Stimulated activated CD8-positive, alpha-beta memory T cell treated with anti-CD3 and anti-CD28 coated beads, Interleukin-15, amount 100 ng/mL, for 1 hour (primary cell): ENCODE data around the gene PSME4.
"Not testable (repeated sequence)": the region's sequence is repeated elsewhere in the genome, so short reads cannot be mapped to it uniquely, and the experiment has no call there.

Experiments used
- DNase-seq: peaks from one replicate; pipeline ENCODE4 v3.0.0-alpha.2; 2020; ENCODE audit warnings: low read depth

PSME4 gene

DNA sequence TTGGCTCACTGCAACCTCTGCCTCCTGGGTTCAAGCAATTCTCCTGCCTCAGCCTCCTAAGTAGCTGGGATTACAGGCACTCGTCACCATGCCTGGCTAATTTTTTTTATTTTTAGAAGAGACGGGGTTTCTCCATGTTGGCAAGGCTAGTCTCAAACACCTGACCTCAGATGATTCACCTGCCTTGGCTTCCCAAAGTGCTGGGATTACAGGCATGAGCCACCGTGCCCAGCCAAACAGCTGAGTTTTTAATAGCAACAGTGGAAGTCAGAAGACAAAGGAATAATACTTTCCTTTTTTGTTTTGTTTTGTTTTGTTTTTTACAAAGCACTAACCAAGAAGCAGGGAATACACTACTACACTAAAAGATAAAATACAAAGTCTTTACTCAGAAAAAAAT is 127.9 kb downstream of the PSME4 start:
- no peak for DNase-seq

DNA sequence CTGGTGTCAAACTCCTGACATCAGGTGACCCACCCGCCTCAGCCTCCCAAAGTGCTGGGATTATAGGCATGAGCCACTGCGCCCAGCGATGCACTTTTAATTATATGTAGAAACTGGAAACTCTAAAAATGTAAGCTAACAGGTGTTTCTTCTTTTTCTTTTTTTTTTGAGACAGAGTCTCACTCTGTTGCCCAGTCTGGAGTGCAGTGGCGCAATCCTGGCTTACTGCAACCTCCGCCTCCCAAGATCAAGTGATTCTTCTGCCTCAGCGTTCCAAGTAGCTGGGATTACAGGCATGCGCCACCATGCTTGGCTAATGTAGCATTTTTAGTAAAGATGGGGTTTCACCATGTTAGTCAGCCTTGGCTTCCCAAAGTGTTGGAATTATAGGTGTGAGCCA is 129.1 kb downstream of the PSME4 start:
- not testable (repeated sequence) for DNase-seq

DNA sequence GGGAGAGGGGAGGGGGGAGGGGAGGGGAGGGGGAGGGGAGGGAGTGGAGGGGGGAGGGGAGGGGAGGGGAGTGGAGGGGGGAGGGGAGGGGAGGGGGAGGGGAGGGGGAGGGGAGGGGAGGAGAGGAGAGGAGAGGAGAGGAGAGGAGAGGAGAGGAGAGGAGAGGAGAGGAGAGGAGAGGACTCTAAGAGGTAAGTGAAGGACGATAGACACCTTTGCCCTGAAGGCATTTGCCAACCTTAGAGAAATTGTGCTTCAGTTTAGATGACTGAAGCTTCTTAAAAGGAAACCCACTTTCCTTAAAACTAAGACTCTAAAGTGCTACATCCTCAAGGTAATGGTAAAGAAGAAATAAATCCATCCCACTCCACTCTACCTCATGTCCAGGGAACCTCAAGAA is 130.2 kb downstream of the PSME4 start:
- no peak for DNase-seq

DNA sequence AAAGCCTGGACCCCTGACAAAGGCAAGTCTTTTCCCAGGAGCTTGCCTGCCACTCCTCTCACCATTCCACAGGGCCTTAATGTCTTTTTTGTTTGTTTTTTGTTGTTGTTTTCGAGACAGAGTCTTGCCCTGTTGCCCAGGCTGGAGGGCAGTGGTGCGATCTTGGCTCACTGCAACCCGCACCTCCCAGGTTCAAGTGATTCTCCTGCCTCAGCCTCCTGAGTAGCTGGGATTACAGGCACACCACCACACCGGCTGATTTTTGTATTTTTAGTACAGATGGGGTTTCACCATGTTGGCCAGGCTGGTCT is 140.9 kb downstream of the PSME4 start:
- not testable (repeated sequence) for DNase-seq

DNA sequence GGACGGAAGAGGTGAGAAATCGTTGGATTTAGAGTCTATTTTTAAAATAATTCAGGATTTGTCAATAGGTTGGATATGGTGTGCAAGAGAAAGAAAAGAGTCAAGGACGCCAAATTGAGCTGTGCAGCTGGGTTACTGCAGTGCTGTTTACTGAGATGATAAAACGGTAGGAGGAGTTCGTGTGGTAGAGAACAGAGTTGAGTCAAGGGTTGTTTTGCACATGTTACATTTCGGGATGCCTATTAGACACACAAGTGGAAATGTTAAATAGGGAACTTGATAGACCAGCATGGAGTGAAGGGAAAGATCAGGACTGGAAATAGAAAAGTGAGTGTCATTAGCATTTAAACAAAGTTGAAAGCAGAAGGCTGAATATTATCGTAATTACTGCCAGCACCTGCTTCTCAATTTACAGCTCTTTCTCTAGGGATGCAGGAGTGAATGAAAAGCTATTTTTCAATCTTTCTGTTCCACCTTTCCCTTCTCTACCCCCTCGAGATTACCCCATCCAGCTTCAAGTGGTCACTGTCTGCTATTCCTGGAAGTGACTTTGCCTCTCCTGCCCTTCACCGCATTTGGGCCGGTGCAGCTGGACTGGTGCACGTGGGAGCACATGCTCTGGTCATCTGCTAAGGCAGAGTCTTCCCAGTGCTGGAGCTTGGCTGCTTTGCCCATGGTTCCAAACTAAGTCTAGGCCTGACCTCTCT is 141.4 kb downstream of the PSME4 start:
- no peak for DNase-seq

DNA sequence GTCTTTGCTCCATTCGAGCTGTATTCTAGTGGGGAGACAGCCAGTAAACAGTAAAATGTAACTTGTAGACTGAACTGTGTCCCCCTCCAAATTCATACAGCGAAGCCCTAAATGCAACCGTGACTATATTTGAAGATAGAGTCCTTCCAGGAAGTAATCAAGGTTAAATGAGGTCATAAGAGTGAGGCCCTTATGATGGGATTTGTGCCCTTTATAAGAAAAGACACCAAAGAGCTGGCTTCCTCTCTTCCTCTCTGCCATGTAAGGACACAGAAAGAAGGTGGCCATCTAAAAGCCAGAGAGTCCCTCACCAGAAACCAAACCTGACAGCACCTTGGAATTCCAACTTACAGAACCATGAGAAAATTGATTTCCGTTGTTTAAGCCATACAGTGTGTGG is 142.5 kb downstream of the PSME4 start:
- no peak for DNase-seq

DNA sequence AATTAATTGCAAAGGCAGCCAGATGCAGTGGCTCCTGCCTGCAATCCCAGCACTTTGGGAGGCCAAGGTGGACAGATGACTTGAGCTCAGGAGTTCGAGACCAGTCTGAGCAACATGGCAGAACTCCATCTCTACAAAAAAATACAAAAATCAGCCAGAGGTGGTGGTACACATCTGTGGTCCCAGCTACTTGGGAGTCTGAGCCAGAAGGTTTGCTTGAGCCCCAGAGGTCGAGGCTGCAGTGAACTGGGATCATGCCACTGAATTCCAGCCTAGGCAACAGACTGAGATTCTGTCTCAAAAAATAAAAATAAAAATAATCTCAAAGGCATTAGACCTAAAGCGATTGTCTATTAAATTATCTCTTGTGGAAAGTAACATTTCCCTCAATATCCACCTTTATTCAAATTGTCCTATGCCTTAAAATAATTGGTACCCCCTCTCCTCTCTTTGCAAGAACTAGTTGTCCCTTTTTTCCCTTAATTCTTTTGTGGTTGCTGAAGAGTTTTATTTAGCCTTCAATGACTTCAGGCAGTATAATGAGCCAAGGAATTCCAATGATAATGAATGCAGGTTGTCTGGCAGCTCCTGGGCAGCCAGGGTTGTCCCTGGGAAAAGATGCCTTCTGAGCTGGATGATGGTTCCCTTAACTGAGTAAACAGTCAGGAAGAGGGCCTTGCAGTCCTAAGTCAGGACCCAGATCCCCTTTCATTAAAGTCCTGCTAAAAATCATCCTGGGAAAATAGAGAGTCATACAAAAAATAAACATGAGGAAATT is 143.2 kb downstream of the PSME4 start:
- no peak for DNase-seq

DNA sequence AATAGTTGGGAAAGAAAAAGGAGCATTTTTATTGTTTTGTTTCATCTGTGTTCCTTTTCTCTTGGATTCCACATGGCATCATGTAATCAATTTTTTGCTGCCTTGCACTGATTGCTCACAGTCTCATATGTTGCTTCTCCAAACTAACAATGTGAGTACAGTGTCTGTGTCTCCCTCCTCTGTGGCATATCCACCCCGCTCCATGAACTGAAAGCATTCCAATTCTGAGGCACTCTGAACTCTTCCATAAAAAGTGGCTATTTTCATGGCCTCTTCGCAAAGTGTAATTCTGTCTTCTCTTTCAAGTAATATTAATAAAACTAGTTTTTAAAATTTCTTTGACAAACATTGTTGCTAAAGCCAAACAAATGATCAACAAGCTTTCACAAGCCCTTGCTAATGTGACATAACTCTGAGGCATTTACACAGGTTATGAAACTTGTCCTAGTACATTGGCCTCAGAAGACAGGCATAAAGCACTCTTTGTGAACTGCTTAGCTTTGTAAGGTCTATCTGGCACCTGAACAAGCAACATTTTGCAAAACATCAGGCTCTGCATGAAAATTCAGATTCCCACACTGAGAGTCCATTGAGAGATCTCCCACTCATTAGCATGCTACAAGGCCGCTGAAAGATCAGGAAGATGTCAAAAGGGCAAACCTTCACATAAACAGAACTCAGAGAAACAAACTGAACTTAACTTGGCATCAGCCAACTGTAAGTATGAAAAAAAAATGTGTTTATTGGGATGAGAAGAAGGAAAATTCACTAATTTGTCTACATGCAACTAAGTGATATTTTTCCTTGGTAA is 144.0 kb downstream of the PSME4 start:
- DNase-seq = no peak

DNA sequence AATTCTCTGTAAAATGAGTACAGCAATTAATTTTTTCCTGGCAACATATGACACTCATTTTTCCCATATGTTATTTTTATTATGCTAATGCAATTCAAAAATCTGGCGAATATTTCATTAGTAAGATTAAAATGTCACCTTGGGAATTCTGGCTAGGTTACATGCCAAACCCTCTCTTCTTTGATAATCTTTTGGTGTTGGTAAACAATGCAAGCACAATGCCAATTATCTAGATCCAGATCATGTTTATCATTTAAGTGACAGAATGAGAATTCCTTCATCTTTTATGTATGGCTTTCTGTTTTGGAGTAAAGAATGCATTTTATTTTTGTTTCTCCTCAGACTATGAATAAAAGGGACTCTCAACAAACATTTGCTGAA is 144.8 kb downstream of the PSME4 start:
- no peak for DNase-seq

DNA sequence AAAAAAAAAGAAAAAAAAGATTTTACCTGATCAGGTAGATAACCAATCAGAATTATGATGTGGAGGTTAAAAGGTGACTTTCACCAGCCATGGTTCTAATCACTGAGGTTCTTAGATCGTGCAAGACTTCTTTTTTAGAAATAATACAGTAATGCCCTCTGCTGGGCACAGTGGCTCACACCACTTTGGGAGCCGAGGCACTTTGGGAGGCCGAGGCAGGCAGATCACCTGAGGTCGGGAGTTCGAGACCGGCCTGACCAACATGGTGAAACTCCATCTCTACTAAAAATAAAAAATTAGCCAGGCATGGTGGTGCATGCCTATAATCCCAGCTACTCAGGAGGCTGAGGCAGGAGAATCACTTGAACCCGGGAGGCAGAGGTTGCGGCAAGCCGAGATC is 147.2 kb downstream of the PSME4 start:
- not testable (repeated sequence) for DNase-seq

DNA sequence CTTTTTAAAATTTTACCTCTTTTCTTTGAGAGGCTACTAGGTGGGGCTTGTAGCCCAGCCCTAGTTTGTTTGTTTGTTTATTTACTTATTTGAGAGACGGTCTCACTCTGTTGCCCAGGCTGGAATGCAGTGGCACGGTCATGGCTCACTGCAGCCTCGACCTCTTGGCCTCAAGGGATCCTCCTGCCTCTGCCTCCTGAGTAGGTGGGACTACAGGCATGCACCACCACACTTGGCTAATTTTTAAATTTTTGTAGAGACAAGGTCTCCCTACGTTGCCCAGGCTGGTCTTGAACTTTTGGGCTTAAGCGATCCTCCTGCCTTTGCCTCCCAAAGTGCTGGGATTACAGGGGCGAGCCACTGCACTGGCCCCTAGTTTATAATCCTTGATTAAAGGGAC is 149.0 kb downstream of the PSME4 start:
- no peak for DNase-seq

DNA sequence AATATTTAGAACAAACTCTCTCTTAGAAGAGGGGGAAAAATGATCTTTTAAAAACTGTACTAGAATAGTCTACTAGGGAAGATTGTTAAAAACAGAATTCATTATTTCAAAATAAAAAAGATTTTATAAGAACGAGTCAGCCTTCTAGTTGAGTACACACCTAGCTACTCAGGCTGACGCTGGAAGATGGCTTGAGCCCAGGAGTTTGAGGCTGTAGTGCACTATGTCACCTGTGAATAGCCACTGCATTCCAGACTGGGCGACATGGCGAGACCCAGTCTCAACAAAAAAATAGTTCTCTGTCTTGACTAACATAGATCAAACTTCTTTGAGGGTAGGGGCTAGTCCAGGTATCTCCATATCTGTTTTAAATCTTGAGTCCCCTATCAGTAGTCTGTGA is 150.1 kb downstream of the PSME4 start:
- no peak for DNase-seq

DNA sequence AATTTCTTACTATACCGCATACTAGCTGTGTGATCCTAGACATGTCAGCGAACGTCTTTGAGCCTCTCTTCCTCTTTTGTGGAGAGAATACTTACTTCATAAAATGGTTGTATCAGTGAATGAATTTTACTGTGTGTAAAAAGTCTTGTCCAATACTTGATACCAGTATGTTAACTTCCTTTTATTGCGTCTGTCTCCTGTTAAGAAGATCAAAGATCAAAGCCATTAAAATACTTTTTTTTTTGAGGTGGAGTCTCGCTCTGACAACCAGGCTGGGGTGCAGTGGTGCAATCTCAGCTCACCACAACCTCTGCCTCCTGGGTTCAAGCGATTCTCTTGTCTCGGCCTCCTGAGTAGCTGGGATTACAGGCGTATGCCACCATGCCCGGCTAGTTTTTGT is 150.7 kb downstream of the PSME4 start:
- no peak for DNase-seq

DNA sequence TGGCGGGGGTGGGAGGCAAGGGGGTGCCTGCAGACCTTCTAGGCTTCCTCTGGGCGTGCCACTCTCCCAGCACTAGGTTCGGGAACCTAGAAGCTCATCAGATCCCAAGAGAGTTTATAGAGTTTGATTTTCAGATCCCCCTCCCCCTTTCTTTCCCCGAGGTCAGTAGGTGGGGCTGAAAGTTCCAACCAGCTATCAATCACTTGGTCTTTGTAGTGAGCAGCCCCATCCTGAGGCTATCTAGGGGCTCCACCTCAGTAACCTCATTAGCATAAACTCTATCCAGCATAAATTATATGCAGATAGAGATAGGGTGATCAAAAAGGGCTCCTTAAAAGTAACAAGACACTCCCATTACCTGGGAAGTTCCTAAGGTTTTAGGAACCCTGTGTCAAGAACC is 151.2 kb downstream of the PSME4 start:
- no peak for DNase-seq

DNA sequence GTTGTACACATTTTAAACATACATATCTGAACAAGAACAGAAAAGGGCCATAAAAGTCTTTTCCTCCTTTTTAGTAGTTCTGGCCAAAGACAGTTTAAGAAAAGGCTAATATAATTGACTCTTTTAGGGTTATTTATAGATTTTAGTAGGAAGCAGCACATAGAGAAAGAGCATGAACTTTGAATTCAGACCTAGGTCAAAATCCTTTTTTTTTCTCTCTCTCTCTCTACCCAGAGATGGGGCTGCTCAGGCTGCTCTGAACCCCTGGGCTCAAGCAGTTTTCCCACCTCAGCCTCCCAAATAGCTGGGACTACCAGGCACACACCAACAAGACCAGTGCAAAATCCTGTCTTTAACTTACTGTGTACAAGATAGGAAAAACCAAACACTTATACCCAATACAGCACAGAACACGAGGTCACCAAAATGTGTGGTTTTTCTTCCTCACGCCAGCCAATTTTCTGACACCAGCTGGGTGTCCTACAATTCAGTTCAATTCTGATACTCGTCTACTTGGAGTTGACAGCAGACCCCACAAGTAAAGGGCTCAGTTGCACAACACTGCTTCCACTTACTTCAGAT is 151.8 kb downstream of the PSME4 start:
- no peak for DNase-seq
